Astrocyte (in vitro differentiated cells and primary cell): ENCODE data around the gene GNAT1. TPM values are rescaled to one million over a fixed set of nuclear protein-coding genes. Genes with fewer than 3 reads are reported as not detected.
A peak's percentile ranks its signal among the peaks of the same experiment; 100 is the strongest.

ENCODE experiments used
- DNase-seq: peaks from one replicate; pipeline ENCODE4 v3.0.0-alpha.2; 2010; ENCODE audit warnings: low read depth
- FAIRE-seq: peaks from 2 replicates; lab custom pipeline; 2011; peaks lifted over from hg19 to GRCh38; lab: Jason Lieb, UNC
- H2AFZ ChIP-seq: 2 replicates; pipeline ENCODE4 v1.6.0; 2012; ENCODE audit warnings: low read depth, low read length, inconsistent platforms
- H3K27ac ChIP-seq: 2 replicates; pipeline ENCODE4 v1.5.1; 2011; ENCODE audit warnings: low read depth, low read length, inconsistent platforms
- H3K27me3 ChIP-seq: 2 replicates; pipeline ENCODE4 v1.6.0; 2011; ENCODE audit warnings: low read length, inconsistent platforms; ENCODE audit not compliant: insufficient read depth
- H3K36me3 ChIP-seq: 2 replicates; pipeline ENCODE4 v1.5.1; 2011; ENCODE audit warnings: low read length, inconsistent platforms; ENCODE audit not compliant: insufficient read depth
- H3K4me1 ChIP-seq: 2 replicates; pipeline ENCODE4 v1.5.1; 2011; ENCODE audit warnings: low read length, inconsistent platforms; ENCODE audit not compliant: insufficient read depth
- H3K4me2 ChIP-seq: 2 replicates; pipeline ENCODE4 v1.6.0; 2012; ENCODE audit warnings: low read length, inconsistent platforms
- H3K4me3 ChIP-seq: 2 replicates; pipeline ENCODE4 v1.5.1; 2011; ENCODE audit warnings: low read depth, mild to moderate bottlenecking, low read length, inconsistent platforms; ENCODE audit not compliant: insufficient read depth
- H3K79me2 ChIP-seq: 2 replicates; pipeline ENCODE4 v1.6.0; 2012; ENCODE audit warnings: mild to moderate bottlenecking, low read length, inconsistent platforms; ENCODE audit not compliant: insufficient read depth
- H3K9ac ChIP-seq: 2 replicates; pipeline ENCODE4 v1.6.0; 2012; ENCODE audit warnings: mild to moderate bottlenecking, low read length, inconsistent platforms
- H3K9me3 ChIP-seq: 2 replicates; pipeline ENCODE4 v1.5.1; 2012; ENCODE audit warnings: low read depth, mild to moderate bottlenecking, low read length, inconsistent platforms; ENCODE audit not compliant: insufficient read depth
- H4K20me1 ChIP-seq: 2 replicates; pipeline ENCODE4 v1.6.0; 2012; ENCODE audit warnings: low read length, inconsistent platforms; ENCODE audit not compliant: insufficient read depth
- H3K27ac Mint-ChIP-seq: one replicate; pipeline ENCODE4 v1.8.0; 2021; ENCODE audit warnings: mild to moderate bottlenecking, mixed read lengths; ENCODE audit not compliant: unreplicated experiment
- H3K27me3 Mint-ChIP-seq: one replicate; pipeline ENCODE4 v1.8.0; 2021; ENCODE audit warnings: low read depth, mixed read lengths; ENCODE audit not compliant: unreplicated experiment
- H3K36me3 Mint-ChIP-seq: one replicate; pipeline ENCODE4 v1.8.0; 2021; ENCODE audit warnings: low read depth, mixed read lengths; ENCODE audit not compliant: unreplicated experiment
- H3K4me1 Mint-ChIP-seq: one replicate; pipeline ENCODE4 v1.8.0; 2021; ENCODE audit warnings: low read depth, mixed read lengths; ENCODE audit not compliant: unreplicated experiment
- H3K4me3 Mint-ChIP-seq: one replicate; pipeline ENCODE4 v1.8.0; 2021; ENCODE audit warnings: mild to moderate bottlenecking, moderate library complexity, mixed read lengths; ENCODE audit not compliant: unreplicated experiment
- H3K9me3 Mint-ChIP-seq: one replicate; pipeline ENCODE4 v1.8.0; 2021; ENCODE audit warnings: mild to moderate bottlenecking, mixed read lengths; ENCODE audit not compliant: unreplicated experiment
- EZH2 ChIP-seq: IDR thresholded peaks from 2 replicates; pipeline ENCODE4 v1.6.1; 2012; ENCODE audit warnings: mild to moderate bottlenecking, low read length, inconsistent platforms; ENCODE audit not compliant: insufficient read depth
- total RNA-seq: library from RNA; stranded (reverse); gene quantifications from 2 replicates; pipeline ENCODE4 v1.2.1, GENCODE V29; 2021
- TF ChIP-seq, protein P1 (sequence below): IDR thresholded peaks from 2 replicates; pipeline ENCODE4 v1.5.1; 2011; ENCODE audit warnings: low read depth, mild to moderate bottlenecking, inconsistent platforms, low read length, moderate library complexity; ENCODE audit not compliant: insufficient read depth

The GNAT1 gene
- total RNA-seq, 1 donor from 2014 or later = not detected

DNA sequence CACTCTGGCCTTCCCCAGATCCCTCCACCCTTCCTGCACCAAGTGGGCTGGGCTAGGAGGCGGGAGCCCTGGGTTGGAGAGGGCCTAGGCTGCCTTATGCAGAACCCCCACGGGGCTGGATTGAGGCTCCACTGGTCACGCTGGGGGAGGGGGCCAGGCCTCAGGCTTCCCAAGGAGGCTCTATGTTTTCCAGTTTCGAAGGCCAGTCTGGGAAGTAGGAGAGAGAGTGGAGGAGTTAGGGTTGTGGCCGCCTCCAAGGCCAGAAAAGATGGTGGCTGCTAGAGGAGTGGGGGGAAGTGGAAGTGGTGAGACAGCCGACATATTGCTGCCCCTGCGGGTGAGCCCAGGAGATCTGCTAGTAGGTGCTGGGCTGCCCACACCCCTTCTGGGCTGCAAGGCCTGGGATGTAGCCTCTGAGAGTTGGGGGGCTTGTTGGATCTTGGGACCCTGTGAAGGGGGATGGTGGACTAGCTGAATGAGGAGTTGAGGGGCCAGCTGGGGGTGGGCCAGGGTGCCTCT, 45.8 kb downstream of the GNAT1 start:
- H3K36me3 Mint-ChIP-seq = peaks cover 3% of the 10 kb centered on the region
- Histone ChIP-seq H4K20me1 (peaks cover 58% of the 10 kb centered on the region), H2AFZ (no peak overlapping the region), H3K27ac (peak overlapping the region; percentile 63), H3K27me3 (no peaks in the 10 kb centered on the region), H3K79me2 (peaks cover 62% of the 10 kb centered on the region), H3K4me2 (peak overlapping the region; percentile 97), H3K4me3 (peak overlapping the region; percentile 92), H3K9ac (peak overlapping the region; percentile 95), H3K9me3 (no peaks in the 10 kb centered on the region), H3K4me1 (peaks cover 33% of the 10 kb centered on the region), H3K36me3 (peaks cover 3% of the 10 kb centered on the region)
- H3K27ac Mint-ChIP-seq = peak overlapping the region; percentile 88
- TF ChIP-seq, protein P1, sequence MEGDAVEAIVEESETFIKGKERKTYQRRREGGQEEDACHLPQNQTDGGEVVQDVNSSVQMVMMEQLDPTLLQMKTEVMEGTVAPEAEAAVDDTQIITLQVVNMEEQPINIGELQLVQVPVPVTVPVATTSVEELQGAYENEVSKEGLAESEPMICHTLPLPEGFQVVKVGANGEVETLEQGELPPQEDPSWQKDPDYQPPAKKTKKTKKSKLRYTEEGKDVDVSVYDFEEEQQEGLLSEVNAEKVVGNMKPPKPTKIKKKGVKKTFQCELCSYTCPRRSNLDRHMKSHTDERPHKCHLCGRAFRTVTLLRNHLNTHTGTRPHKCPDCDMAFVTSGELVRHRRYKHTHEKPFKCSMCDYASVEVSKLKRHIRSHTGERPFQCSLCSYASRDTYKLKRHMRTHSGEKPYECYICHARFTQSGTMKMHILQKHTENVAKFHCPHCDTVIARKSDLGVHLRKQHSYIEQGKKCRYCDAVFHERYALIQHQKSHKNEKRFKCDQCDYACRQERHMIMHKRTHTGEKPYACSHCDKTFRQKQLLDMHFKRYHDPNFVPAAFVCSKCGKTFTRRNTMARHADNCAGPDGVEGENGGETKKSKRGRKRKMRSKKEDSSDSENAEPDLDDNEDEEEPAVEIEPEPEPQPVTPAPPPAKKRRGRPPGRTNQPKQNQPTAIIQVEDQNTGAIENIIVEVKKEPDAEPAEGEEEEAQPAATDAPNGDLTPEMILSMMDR = no peak
- TF ChIP-seq EZH2 = no peak
- DNase-seq (no peak), FAIRE-seq (no peak)
- H3K9me3 Mint-ChIP-seq = no peaks in the 10 kb centered on the region
- peaks cover 25% of the 10 kb centered on the region for H3K4me1 Mint-ChIP-seq
- peak overlapping the region; percentile 100 for H3K4me3 Mint-ChIP-seq
- no peaks in the 10 kb centered on the region for H3K27me3 Mint-ChIP-seq

DNA sequence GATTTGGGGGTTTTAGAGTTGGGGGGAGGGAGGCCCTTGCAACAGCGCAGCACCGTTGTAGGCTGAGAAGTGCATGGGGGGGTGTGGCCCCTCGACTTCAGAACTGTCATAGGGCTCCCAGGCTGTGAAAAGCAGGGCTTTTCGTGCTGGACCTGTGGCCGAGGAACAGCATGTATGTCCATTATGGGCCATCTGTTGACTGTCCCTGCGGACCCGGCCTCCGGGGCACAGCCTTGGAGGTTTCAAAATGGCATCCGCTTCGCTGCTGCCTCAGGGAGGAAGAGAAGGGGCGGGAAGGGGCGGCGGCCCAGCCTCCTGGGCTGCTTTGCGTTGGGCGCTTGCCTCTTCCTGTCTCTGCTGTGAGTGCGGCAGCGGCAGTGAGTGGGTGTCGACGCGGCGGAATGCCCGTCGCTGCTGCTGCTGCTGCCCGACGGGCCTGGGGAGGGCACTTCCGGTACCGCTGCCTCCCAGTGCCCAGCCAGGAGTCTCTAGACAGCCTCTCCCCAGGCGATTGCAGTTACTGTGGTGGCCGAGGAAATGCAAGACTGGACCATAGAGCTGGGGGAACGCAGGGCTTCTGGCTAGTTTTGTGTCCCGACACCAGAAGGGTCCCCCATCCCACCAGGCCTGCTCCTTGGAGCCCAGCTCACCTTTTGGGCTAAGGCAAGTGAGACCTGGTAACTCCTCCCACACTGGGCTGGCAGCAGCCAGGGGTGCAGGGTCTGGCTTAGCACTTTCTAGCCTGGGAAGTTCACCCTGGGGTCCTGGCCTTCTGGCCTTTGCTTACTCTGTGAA, 46.5 kb downstream of the GNAT1 start:
- H3K79me2 ChIP-seq = peaks cover 70% of the 10 kb centered on the region
- peak overlapping the region; percentile 63 for H3K27ac ChIP-seq
- peaks cover 3% of the 10 kb centered on the region for H3K36me3 ChIP-seq
- peak overlapping the region; percentile 92 for H3K4me3 ChIP-seq
- no peaks in the 10 kb centered on the region for H3K9me3 Mint-ChIP-seq
- DNase-seq (peak; percentile 80), FAIRE-seq (peak; percentile 29)
- no peaks in the 10 kb centered on the region for H3K27me3 Mint-ChIP-seq
- peak overlapping the region; percentile 97 for H3K4me2 ChIP-seq
- peak overlapping the region; percentile 88 for H3K27ac Mint-ChIP-seq
- peaks cover 64% of the 10 kb centered on the region for H4K20me1 ChIP-seq
- H3K4me1 ChIP-seq = peaks cover 39% of the 10 kb centered on the region
- no peaks in the 10 kb centered on the region for H3K9me3 ChIP-seq
- TF ChIP-seq EZH2 = no peak
- TF ChIP-seq, protein P1 = no peak
- no peaks in the 10 kb centered on the region for H3K27me3 ChIP-seq
- H3K9ac ChIP-seq = peak overlapping the region; percentile 95
- H3K4me1 Mint-ChIP-seq = peaks cover 29% of the 10 kb centered on the region
- H3K36me3 Mint-ChIP-seq = peaks cover 5% of the 10 kb centered on the region
- H2AFZ ChIP-seq = peak overlapping the region; percentile 42
- peak overlapping the region; percentile 100 for H3K4me3 Mint-ChIP-seq
